ENCODE measurements around the gene HPCAL4.

HPCAL4 gene

DNA sequence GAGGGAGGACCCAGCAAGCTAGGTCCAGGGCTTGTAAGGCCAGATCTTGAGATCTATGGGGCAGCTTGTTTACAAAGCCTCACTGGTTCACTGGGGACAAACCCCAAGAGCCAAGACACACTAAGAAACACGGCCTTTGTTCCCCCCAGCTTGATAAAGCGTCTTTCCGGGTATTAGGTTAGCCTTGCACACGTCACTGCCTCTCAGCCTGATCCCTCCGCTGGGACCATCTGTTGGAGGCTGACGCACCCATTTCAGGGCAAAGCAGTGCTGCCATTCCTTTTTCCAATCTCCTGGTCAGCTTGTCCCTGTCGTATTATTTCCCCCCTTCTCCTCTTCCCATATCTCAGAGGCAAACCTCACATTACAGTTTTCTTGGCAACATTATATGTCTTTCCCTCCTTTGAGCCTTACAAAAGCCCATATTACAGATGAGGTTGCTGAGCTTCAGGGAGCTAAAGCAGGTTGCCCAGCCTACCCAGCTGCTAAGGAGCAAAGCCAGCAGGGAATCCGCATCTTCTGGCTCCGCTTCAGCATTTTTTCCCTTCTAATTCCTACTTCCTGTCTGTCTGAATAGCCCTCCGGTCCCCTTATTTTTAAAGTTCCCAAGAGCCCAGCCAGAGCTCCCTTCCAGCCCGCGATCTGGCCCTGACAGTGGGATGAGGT, 55.9 kb downstream of the HPCAL4 start:
- no peaks in the 10 kb centered on the region for H3K9me3 ChIP-seq (ENCODE audit: severe bottlenecking)
- no peaks in the 10 kb centered on the region for H3K4me1 ChIP-seq (ENCODE audit: insufficient read depth, poor library complexity, severe bottlenecking)
- no peak for ATAC-seq (ENCODE audit: low read depth)
- no peak for TF ChIP-seq CTCF (IDR thresholded peaks at IDR 0.05; ENCODE audit: poor library complexity, severe bottlenecking)
- no peaks in the 10 kb centered on the region for H3K36me3 ChIP-seq (ENCODE audit: low read depth)
- no peak overlapping the region for H3K4me3 ChIP-seq (ENCODE audit: severe bottlenecking)
- H3K27me3 ChIP-seq (ENCODE audit: insufficient read depth, poor library complexity, severe bottlenecking), result no peaks in the 10 kb centered on the region
- no peak overlapping the region for H3K27ac ChIP-seq (ENCODE audit: poor library complexity, severe bottlenecking)
- DNase-seq (ENCODE audit: low spot score), result no peak

GRCh38 chr1:39633422-39633821, 57.8 kb downstream of the HPCAL4 start:
- H3K36me3 ChIP-seq (ENCODE audit: low read depth), result no peaks in the 10 kb centered on the region
- H3K4me3 ChIP-seq (ENCODE audit: severe bottlenecking), result no peak overlapping the region
- no peak for TF ChIP-seq CTCF (IDR thresholded peaks at IDR 0.05; ENCODE audit: poor library complexity, severe bottlenecking)
- H3K27ac ChIP-seq (ENCODE audit: poor library complexity, severe bottlenecking), result no peak overlapping the region
- no peaks in the 10 kb centered on the region for H3K27me3 ChIP-seq (ENCODE audit: insufficient read depth, poor library complexity, severe bottlenecking)
- no peaks in the 10 kb centered on the region for H3K9me3 ChIP-seq (ENCODE audit: severe bottlenecking)
- no peak for ATAC-seq (ENCODE audit: low read depth)
- H3K4me1 ChIP-seq (ENCODE audit: insufficient read depth, poor library complexity, severe bottlenecking), result no peaks in the 10 kb centered on the region
- no peak for DNase-seq (ENCODE audit: low spot score)

GRCh38 chr1:39632682-39633417, 58.4 kb downstream of the HPCAL4 start:
- H3K27ac ChIP-seq (ENCODE audit: poor library complexity, severe bottlenecking), result no peak overlapping the region
- no peak for TF ChIP-seq CTCF (IDR thresholded peaks at IDR 0.05; ENCODE audit: poor library complexity, severe bottlenecking)
- ATAC-seq (ENCODE audit: low read depth), result peak; percentile 75
- no peaks in the 10 kb centered on the region for H3K36me3 ChIP-seq (ENCODE audit: low read depth)
- H3K27me3 ChIP-seq (ENCODE audit: insufficient read depth, poor library complexity, severe bottlenecking), result no peaks in the 10 kb centered on the region
- DNase-seq (ENCODE audit: low spot score), result no peak
- no peaks in the 10 kb centered on the region for H3K4me1 ChIP-seq (ENCODE audit: insufficient read depth, poor library complexity, severe bottlenecking)
- H3K9me3 ChIP-seq (ENCODE audit: severe bottlenecking), result no peaks in the 10 kb centered on the region
- H3K4me3 ChIP-seq (ENCODE audit: severe bottlenecking), result no peak overlapping the region

GRCh38 chr1:39632323-39632681, 58.9 kb downstream of the HPCAL4 start:
- no peak for TF ChIP-seq CTCF (IDR thresholded peaks at IDR 0.05; ENCODE audit: poor library complexity, severe bottlenecking)
- no peak for DNase-seq (ENCODE audit: low spot score)
- no peaks in the 10 kb centered on the region for H3K4me1 ChIP-seq (ENCODE audit: insufficient read depth, poor library complexity, severe bottlenecking)
- no peak overlapping the region for H3K27ac ChIP-seq (ENCODE audit: poor library complexity, severe bottlenecking)
- H3K36me3 ChIP-seq (ENCODE audit: low read depth), result no peaks in the 10 kb centered on the region
- H3K27me3 ChIP-seq (ENCODE audit: insufficient read depth, poor library complexity, severe bottlenecking), result no peaks in the 10 kb centered on the region
- no peak for ATAC-seq (ENCODE audit: low read depth)
- no peak overlapping the region for H3K4me3 ChIP-seq (ENCODE audit: severe bottlenecking)
- H3K9me3 ChIP-seq (ENCODE audit: severe bottlenecking), result no peaks in the 10 kb centered on the region

Data from RWPE2 (cell line).